Ascending aorta (tissue), 2 donors: ENCODE results near the gene RSPRY1. TPM values are rescaled to one million over a fixed set of nuclear protein-coding genes. Genes with fewer than 3 reads are reported as not detected.

Source experiments
- DNase-seq, 2 donors: peaks; one replicate each; pipeline ENCODE4 v3.0.0-alpha.2; 2019; ENCODE audit warnings: low spot score in 2 of 2
- H3K27ac ChIP-seq, 2 donors: fragments of 200-600 bp; sonication (generic); one replicate each; pipeline ENCODE4 v1.5.1; 2016 to 2017; ENCODE audit warnings: mild to moderate bottlenecking in 1 of 2
- H3K27me3 ChIP-seq: fragments of 200-600 bp; sonication (generic); one replicate; pipeline ENCODE4 v1.5.1; 2017
- H3K36me3 ChIP-seq, 2 donors: fragments of 200-600 bp; sonication (generic); one replicate each; pipeline ENCODE4 v1.5.1; 2016
- H3K4me1 ChIP-seq, 2 donors: fragments of 200-600 bp; sonication (generic); one replicate each; pipeline ENCODE4 v1.5.1; 2016 to 2017; ENCODE audit warnings: mild to moderate bottlenecking in 1 of 2
- H3K4me3 ChIP-seq, 2 donors: fragments of 200-600 bp; sonication (generic); one replicate each; pipeline ENCODE4 v1.5.1; 2016 to 2017; ENCODE audit warnings: mild to moderate bottlenecking in 1 of 2
- H3K9me3 ChIP-seq, 2 donors: fragments of 200-600 bp; sonication (generic); one replicate each; pipeline ENCODE4 v1.5.1; 2016
- CTCF ChIP-seq, 3 experiments: fragments of 200-600 bp in 2 of 3; fragments of 450-650 bp in 1 of 3; sonication (generic) in 2 of 3; IDR thresholded peaks; one replicate each; pipeline ENCODE4 v1.5.1; 2016 to 2019; ENCODE audit warnings: antibody characterized with exemption in 3 of 3, mild to moderate bottlenecking in 1 of 3, moderate library complexity in 1 of 3
- intact Hi-C: fragments of 100-400 bp; cut with DNase I; formaldehyde crosslinking; loops from one replicate; pipeline ENCODE4 v1.15.1; 2023
- total RNA-seq: library from RNA; depleted of rRNA; stranded (reverse); fragments of >200 nt; gene quantifications from one replicate; pipeline ENCODE4 v1.1.0, GENCODE V29; 2016

RSPRY1 gene
- total RNA-seq, 1 donor from 2014 or later: 29.3 TPM

GRCh38 chr16:57175896-57176295, 10.2 kb upstream of the RSPRY1 start:
- Histone ChIP-seq H3K4me1 (no peaks in the 10 kb centered on the region), H3K9me3 (no peaks in the 10 kb centered on the region), H3K27me3 (no peaks in the 10 kb centered on the region), H3K4me3 (no peak overlapping the region), H3K27ac (no peak overlapping the region), H3K36me3 (peaks cover 21 to 32% of the 10 kb centered on the region in 2 donors)
- intact Hi-C loops: no loop called here
- no peak for TF ChIP-seq CTCF (IDR thresholded peaks at IDR 0.05)
- DNase-seq: no peak

GRCh38 chr16:57178196-57178595, 7.9 kb upstream of the RSPRY1 start:
- H3K4me1 ChIP-seq: no peaks in the 10 kb centered on the region
- no peaks in the 10 kb centered on the region for H3K9me3 ChIP-seq
- no peak for DNase-seq
- peaks cover under 1 to 9% of the 10 kb centered on the region in 2 donors for H3K36me3 ChIP-seq
- intact Hi-C loops: no loop called here
- no peak overlapping the region for H3K27ac ChIP-seq
- TF ChIP-seq CTCF (IDR thresholded peaks at IDR 0.05): no peak
- H3K27me3 ChIP-seq: no peaks in the 10 kb centered on the region
- no peak overlapping the region for H3K4me3 ChIP-seq

DNA sequence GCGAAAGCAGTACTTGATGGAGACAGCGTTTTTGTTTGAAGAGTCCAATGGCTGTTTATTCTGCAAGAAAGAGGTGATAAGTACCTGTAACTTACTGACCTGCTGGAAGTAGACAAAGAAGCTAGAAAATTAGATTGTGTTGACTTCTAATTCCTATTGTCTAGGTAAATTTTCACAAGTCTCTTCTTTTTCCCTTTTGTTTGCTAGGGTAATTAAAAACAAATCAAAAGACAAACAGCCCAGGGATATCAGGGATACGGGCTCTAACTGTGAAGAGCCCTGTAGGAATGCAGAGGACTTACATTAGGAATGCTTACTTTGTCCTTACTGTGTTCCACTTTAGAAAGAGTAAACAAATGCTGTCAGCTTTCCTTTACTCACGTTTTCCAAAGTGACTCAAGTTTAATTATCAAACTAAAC, 7.3 kb upstream of the RSPRY1 start:
- Histone ChIP-seq H3K4me3 (no peak overlapping the region), H3K36me3 (peaks cover 0 to 3% of the 10 kb centered on the region in 2 donors), H3K9me3 (no peaks in the 10 kb centered on the region), H3K27me3 (no peaks in the 10 kb centered on the region), H3K27ac (no peak overlapping the region), H3K4me1 (no peaks in the 10 kb centered on the region)
- no peak for DNase-seq
- TF ChIP-seq CTCF (IDR thresholded peaks at IDR 0.05): no peak
- intact Hi-C loops: no loop called here

GRCh38 chr16:57179215-57179828, 6.8 kb upstream of the RSPRY1 start:
- H3K4me3 ChIP-seq: no peak overlapping the region
- no peak for TF ChIP-seq CTCF (IDR thresholded peaks at IDR 0.05)
- DNase-seq: no peak
- H3K9me3 ChIP-seq: no peaks in the 10 kb centered on the region
- no peaks in the 10 kb centered on the region for H3K27me3 ChIP-seq
- H3K4me1 ChIP-seq: peaks cover 0 to 1% of the 10 kb centered on the region in 2 donors
- peaks cover 0 to 3% of the 10 kb centered on the region in 2 donors for H3K36me3 ChIP-seq
- intact Hi-C loops: no loop called here
- no peak overlapping the region for H3K27ac ChIP-seq

DNA sequence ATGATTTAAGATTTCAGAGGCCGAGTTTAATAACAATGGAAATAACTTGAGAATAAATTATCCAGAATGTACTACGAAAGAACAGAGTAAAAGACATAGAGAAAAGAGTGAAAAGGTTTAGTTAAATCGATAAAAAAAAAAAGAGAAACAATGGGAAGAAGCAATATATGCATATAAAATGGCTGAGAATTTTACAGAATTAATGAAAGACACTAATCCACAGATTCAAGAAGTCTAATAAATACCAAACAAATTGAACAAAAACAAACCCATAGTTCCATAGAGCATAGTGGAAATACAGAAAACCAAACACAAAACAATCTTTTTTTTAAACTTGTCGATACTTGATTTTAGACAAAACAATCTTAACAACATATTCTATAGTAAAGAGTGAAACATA, 2.0 kb upstream of the RSPRY1 start:
- H3K4me1 ChIP-seq: peaks cover 5 to 22% of the 10 kb centered on the region in 2 donors
- H3K27me3 ChIP-seq: no peaks in the 10 kb centered on the region
- intact Hi-C loops: loop anchor here (10.0 kb wide), 2 partner anchors 549 to 621 kb away; partner anchors contain the start of genes KIFC3, MT1A and MT1M
- DNase-seq: no peak
- no peak for TF ChIP-seq CTCF (IDR thresholded peaks at IDR 0.05)
- H3K9me3 ChIP-seq: no peaks in the 10 kb centered on the region
- H3K4me3 ChIP-seq: no peak overlapping the region
- peaks cover 0 to 3% of the 10 kb centered on the region in 2 donors for H3K36me3 ChIP-seq
- no peak overlapping the region for H3K27ac ChIP-seq
